SK-N-SH (cell line): ENCODE measurements around the gene C2orf72. TPM values are rescaled to one million over a fixed set of nuclear protein-coding genes. Genes with fewer than 3 reads are reported as not detected.

ENCODE experiments used
- CTCF ChIA-PET: fragments of 300-600, 350-600 bp; formaldehyde crosslinking; extraction: SDS; loops from one replicate; lab custom pipeline; 2021; lab: Yijun Ruan, JAX
- POLR2A ChIA-PET: fragments of 350-600 bp; sonication (Branson Sonifier 250); formaldehyde crosslinking; extraction: SDS; loops from one replicate; lab custom pipeline; 2020; ENCODE audit warnings: antibody characterized with exemption, inconsistent platforms; lab: Yijun Ruan, JAX
- DNase-seq: peaks from one replicate; pipeline ENCODE4 v3.0.0; 2012
- H2AFZ ChIP-seq: fragments of 200-600 bp; sonication (generic); 2 replicates; pipeline ENCODE4 v1.8.1; 2016; ENCODE audit warnings: antibody characterized with exemption, mild to moderate bottlenecking, low read depth
- H3F3A ChIP-seq: fragments of 200-600 bp; sonication (generic); replicated peaks from 2 replicates; pipeline ENCODE3; 2016; ENCODE audit warnings: antibody characterized with exemption, mild to moderate bottlenecking; ENCODE audit not compliant: insufficient read depth
- H3K27ac ChIP-seq, 2 experiments: fragments of 200-500 bp in 1 of 2; fragments of 200-600 bp in 1 of 2; sonication (Bioruptor generic) in 1 of 2; sonication (generic), shearing (Covaris generic) in 1 of 2; 2 replicates each; pipeline versions ENCODE4 v1.5.1 to v1.6.1; 2014 to 2016; ENCODE audit warnings: low read depth in 2 of 2, inconsistent platforms in 1 of 2, low read length in 1 of 2, mild to moderate bottlenecking in 1 of 2, mixed read lengths in 1 of 2
- H3K27me3 ChIP-seq: fragments of 200-600 bp; sonication (generic), shearing (Covaris generic); 2 replicates; pipeline ENCODE4 v1.6.1; 2016; ENCODE audit warnings: mixed run types; ENCODE audit not compliant: insufficient read depth
- H3K36me3 ChIP-seq, 2 experiments: fragments of 200-500 bp in 1 of 2; fragments of 200-600 bp in 1 of 2; sonication (Bioruptor generic) in 1 of 2; sonication (generic) in 1 of 2; replicated peaks in 1 of 2; 2 replicates each; pipeline versions ENCODE3 to v1.5.1; 2014 to 2016; ENCODE audit warnings: low read length in 1 of 2, mild to moderate bottlenecking in 1 of 2; ENCODE audit not compliant: insufficient read depth in 2 of 2, control insufficient read depth in 1 of 2
- H3K4me1 ChIP-seq, 2 experiments: fragments of 200-500 bp in 1 of 2; fragments of 200-600 bp in 1 of 2; sonication (Bioruptor generic) in 1 of 2; sonication (generic), shearing (Covaris generic) in 1 of 2; 2 replicates each; pipeline versions ENCODE4 v1.5.1 to v1.6.1; 2014 to 2016; ENCODE audit warnings: low read depth in 1 of 2, low read length in 1 of 2, mixed run types in 1 of 2; ENCODE audit not compliant: insufficient read depth in 2 of 2, control insufficient read depth in 1 of 2
- H3K4me2 ChIP-seq: fragments of 200-600 bp; sonication (generic), shearing (Covaris generic); 2 replicates; pipeline ENCODE4 v1.6.1; 2017; ENCODE audit warnings: mixed run types
- H3K4me3 ChIP-seq, 2 experiments: fragments of 200-500 bp in 1 of 2; fragments of 200-600 bp in 1 of 2; sonication (Bioruptor generic) in 1 of 2; sonication (generic), shearing (Covaris generic) in 1 of 2; 2 replicates each; pipeline versions ENCODE4 v1.5.1 to v1.8.1; 2014 to 2016; ENCODE audit warnings: low read depth in 2 of 2, inconsistent platforms in 1 of 2, low read length in 1 of 2, mild to moderate bottlenecking in 1 of 2, mixed read lengths in 1 of 2, moderate library complexity in 1 of 2
- H3K79me2 ChIP-seq: fragments of 200-600 bp; sonication (generic); 2 replicates; pipeline ENCODE4 v1.8.1; 2017; ENCODE audit warnings: mild to moderate bottlenecking; ENCODE audit not compliant: insufficient read depth
- H3K9ac ChIP-seq: fragments of 200-600 bp; sonication (generic); 2 replicates; pipeline ENCODE4 v1.6.1; 2017; ENCODE audit warnings: mixed run types
- H3K9me2 ChIP-seq: fragments of 200-600 bp; sonication (generic); 2 replicates; pipeline ENCODE4 v1.6.1; 2017; ENCODE audit warnings: mixed run types
- H3K9me3 ChIP-seq: fragments of 200-600 bp; sonication (generic); 2 replicates; pipeline ENCODE4 v1.6.1; 2017; ENCODE audit warnings: mixed run types, mild to moderate bottlenecking, moderate library complexity
- H4K20me1 ChIP-seq: fragments of 200-600 bp; sonication (generic); 2 replicates; pipeline ENCODE4 v1.6.1; 2017; ENCODE audit warnings: mild to moderate bottlenecking, mixed run types; ENCODE audit not compliant: insufficient read depth
- ELF1 ChIP-seq: IDR thresholded peaks from 2 replicates; pipeline ENCODE4 v1.4.0; 2012
- EP300 ChIP-seq, 2 experiments: IDR thresholded peaks; 2 replicates each; pipeline versions ENCODE4 v1.4.0 to v1.6.1; 2012; ENCODE audit warnings: borderline replicate concordance in 1 of 2, low read depth in 1 of 2, low read length in 1 of 2
- EZH2phosphoT487 ChIP-seq: fragments of 200-600 bp; sonication (generic); IDR thresholded peaks from 2 replicates; pipeline ENCODE4 v1.6.1; 2017; ENCODE audit warnings: low read depth, mixed run types, mild to moderate bottlenecking, antibody characterized with exemption, moderate library complexity, borderline replicate concordance
- FOSL2 ChIP-seq: IDR thresholded peaks from 2 replicates; pipeline ENCODE4 v1.4.0; 2012; ENCODE audit warnings: low read depth, mild to moderate bottlenecking, moderate library complexity, borderline replicate concordance
- FOXJ3 ChIP-seq: sonication (generic); formaldehyde crosslinking; IDR thresholded peaks from 2 replicates; pipeline ENCODE4 v1.5.1; 2020; ENCODE audit warnings: mild to moderate bottlenecking, missing genetic modification reagents
- JUND ChIP-seq: IDR thresholded peaks from 2 replicates; pipeline ENCODE4 v1.4.0; 2012
- NFIC ChIP-seq: IDR thresholded peaks from 2 replicates; pipeline ENCODE4 v1.4.0; 2012; ENCODE audit warnings: borderline replicate concordance
- RXRA ChIP-seq: IDR thresholded peaks from 2 replicates; pipeline ENCODE4 v1.4.0; 2012; ENCODE audit warnings: low read depth, mild to moderate bottlenecking, borderline replicate concordance
- SIN3A ChIP-seq: IDR thresholded peaks from 2 replicates; pipeline ENCODE4 v1.6.1; 2012; ENCODE audit warnings: low read depth, mild to moderate bottlenecking, low read length, moderate library complexity, borderline replicate concordance
- SMC3 ChIP-seq: IDR thresholded peaks from 2 replicates; pipeline ENCODE4 v1.6.1; 2012; ENCODE audit warnings: low read depth, low read length, improper control_type of control experiment
- TAF1 ChIP-seq: IDR thresholded peaks from 2 replicates; pipeline ENCODE4 v1.6.1; 2012; ENCODE audit warnings: low read depth, mild to moderate bottlenecking, low read length, moderate library complexity, borderline replicate concordance
- TEAD4 ChIP-seq: IDR thresholded peaks from 2 replicates; pipeline ENCODE4 v1.4.0; 2012; ENCODE audit warnings: mild to moderate bottlenecking, borderline replicate concordance; ENCODE audit not compliant: insufficient read depth
- YY1 ChIP-seq: IDR thresholded peaks from 2 replicates; pipeline ENCODE4 v1.4.0; 2012; ENCODE audit warnings: low read depth, mild to moderate bottlenecking
- WGBS: methylation state at CpG from one replicate; pipeline ENCODE4 v1.1.6; 2017; ENCODE audit warnings: low lambda C conversion rate; 5-methylcytosine and 5-hydroxymethylcytosine counted together
- polyA plus RNA-seq, 3 experiments: library from polyadenylated mRNA; depleted of rRNA; stranded (reverse); fragments of >200 nt; gene quantifications; 2 replicates each; pipeline ENCODE4 v1.2.3, GENCODE V29; 2012
- TF ChIP-seq, protein P1 (sequence below): fragments of 150-350 bp; IDR thresholded peaks from 2 replicates; pipeline ENCODE4 v1.6.1; 2016; ENCODE audit warnings: mild to moderate bottlenecking, low read depth, low read length
- TF ChIP-seq, protein P2 (sequence below): fragments of 200-600 bp; sonication (generic); IDR thresholded peaks from 2 replicates; pipeline ENCODE4 v1.6.1; 2017; ENCODE audit warnings: antibody characterized with exemption, mild to moderate bottlenecking, moderate library complexity
- TF ChIP-seq, protein P3 (sequence below): IDR thresholded peaks from 2 replicates; pipeline ENCODE4 v1.6.1; 2012; ENCODE audit warnings: mild to moderate bottlenecking, low read depth, low read length, moderate library complexity

The C2orf72 gene
- polyA plus RNA-seq, 1 of the 3 experiments (the other 2 are of a cell fraction): 0.35 TPM

DNA sequence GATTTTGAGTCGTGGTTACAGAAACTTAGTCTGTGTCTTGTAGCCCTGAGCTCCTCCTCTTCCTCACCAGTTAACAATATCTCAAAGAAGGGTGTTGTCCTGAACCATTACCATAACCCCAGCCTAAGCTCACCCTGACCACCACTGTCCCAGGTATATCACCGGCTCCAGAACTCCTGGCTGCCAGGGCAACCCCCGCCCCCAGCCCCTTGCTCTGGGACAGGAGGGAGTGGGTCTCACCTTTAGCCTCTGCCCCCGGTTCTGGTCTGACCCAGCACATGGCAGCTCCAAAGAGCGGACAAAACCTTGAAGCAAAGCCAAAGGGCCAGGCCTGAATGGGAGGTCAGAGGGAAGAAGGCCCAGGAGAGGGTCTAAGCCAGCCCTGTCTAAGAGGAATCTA, 13.8 kb downstream of the C2orf72 start:
- CTCF ChIA-PET: interaction anchor here (0.6 to 3.9 kb wide), 7 partner anchors 11 to 227 kb away, joined by 3 to 39 read pairs (median 3); partner anchors contain the start of gene C2orf72
- TF ChIP-seq, protein P1, sequence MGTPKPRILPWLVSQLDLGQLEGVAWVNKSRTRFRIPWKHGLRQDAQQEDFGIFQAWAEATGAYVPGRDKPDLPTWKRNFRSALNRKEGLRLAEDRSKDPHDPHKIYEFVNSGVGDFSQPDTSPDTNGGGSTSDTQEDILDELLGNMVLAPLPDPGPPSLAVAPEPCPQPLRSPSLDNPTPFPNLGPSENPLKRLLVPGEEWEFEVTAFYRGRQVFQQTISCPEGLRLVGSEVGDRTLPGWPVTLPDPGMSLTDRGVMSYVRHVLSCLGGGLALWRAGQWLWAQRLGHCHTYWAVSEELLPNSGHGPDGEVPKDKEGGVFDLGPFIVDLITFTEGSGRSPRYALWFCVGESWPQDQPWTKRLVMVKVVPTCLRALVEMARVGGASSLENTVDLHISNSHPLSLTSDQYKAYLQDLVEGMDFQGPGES: no peak
- no peak for TF ChIP-seq EP300 (IDR thresholded peaks at IDR 0.05; ENCODE audit: borderline replicate concordance in 1 of 2, low read depth in 1 of 2, low read length in 1 of 2)
- TF ChIP-seq SIN3A: no peak
- TF ChIP-seq SMC3: no peak
- no peak for TF ChIP-seq ELF1
- TF ChIP-seq, protein P2, sequence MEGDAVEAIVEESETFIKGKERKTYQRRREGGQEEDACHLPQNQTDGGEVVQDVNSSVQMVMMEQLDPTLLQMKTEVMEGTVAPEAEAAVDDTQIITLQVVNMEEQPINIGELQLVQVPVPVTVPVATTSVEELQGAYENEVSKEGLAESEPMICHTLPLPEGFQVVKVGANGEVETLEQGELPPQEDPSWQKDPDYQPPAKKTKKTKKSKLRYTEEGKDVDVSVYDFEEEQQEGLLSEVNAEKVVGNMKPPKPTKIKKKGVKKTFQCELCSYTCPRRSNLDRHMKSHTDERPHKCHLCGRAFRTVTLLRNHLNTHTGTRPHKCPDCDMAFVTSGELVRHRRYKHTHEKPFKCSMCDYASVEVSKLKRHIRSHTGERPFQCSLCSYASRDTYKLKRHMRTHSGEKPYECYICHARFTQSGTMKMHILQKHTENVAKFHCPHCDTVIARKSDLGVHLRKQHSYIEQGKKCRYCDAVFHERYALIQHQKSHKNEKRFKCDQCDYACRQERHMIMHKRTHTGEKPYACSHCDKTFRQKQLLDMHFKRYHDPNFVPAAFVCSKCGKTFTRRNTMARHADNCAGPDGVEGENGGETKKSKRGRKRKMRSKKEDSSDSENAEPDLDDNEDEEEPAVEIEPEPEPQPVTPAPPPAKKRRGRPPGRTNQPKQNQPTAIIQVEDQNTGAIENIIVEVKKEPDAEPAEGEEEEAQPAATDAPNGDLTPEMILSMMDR: no peak
- no peak for TF ChIP-seq FOXJ3 (CRISPR knock-in tag)
- no peak for TF ChIP-seq TAF1
- no peak for TF ChIP-seq FOSL2
- TF ChIP-seq TEAD4: no peak
- no peak for TF ChIP-seq JUND
- Histone ChIP-seq H2AFZ (no peak overlapping the region), H3K36me3 (no peaks in the 10 kb centered on the region), H3K27ac (no peak overlapping the region), H3K27me3 (no peaks in the 10 kb centered on the region), H3F3A (no peaks in the 10 kb centered on the region), H3K4me2 (no peak overlapping the region), H3K9ac (no peak overlapping the region), H3K9me2 (no peaks in the 10 kb centered on the region), H3K4me3 (no peak overlapping the region), H4K20me1 (no peaks in the 10 kb centered on the region), H3K4me1 (peaks cover 0 to 5% of the 10 kb centered on the region in 2 experiments; a peak in 1 of 4 replicates), H3K9me3 (no peaks in the 10 kb centered on the region), H3K79me2 (no peaks in the 10 kb centered on the region)
- POLR2A ChIA-PET: no interaction called here
- WGBS: 79% methylated on average over 5 of the region's 5 CpGs
- DNase-seq: no peak

DNA sequence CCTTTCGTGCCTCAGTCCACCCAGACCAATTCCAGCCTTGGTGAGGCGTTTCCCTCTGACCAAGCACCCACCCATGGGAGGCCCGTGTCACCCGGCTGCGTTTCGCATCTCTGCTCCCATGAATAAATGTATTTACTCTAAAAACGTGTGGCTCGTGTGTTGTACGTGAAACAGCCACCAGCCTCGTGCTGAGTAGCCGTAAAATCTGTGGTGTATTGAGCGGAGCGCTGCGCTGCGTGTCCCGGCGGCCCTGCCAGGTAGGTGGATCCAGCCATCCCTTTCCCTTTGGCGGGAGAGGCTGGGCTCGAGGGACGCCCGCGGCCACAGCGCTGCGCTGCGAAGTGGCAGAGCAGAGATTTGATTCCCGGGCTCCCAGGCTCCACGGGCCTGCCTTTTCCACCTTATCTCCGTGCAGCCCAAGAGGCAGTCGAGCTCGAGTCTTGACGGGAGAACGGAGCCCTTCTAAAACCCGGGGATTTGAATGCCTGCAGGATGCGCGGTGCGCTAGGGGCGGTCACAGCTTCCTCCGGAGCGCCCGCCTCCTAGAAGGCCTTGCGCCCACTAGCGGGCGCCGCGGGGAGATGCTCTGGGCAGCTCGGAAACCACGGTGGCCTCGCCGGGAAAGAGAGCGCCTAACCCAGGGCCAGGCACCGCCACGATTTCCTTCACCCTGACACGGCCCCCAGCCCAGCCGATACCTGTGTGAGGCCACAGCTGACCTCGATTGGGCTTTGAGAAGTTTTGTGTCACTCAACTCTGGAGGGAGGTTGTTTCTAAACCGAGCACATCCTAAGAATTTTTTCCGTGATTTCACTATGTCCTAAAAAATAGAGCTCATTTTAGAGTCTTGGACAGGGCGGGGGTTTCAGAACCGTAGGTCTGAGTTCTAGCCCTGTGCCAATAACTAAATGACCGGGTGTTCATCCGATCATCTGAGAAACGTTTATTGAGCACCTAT, 15.4 kb downstream of the C2orf72 start:
- no peaks in the 10 kb centered on the region for H3K9me2 ChIP-seq
- H3F3A ChIP-seq: no peaks in the 10 kb centered on the region
- peaks cover 0 to 10% of the 10 kb centered on the region in 2 experiments; a peak in 2 of 4 replicates for H3K4me1 ChIP-seq
- peak overlapping the region; percentile 91 for H2AFZ ChIP-seq
- H3K9ac ChIP-seq: peak overlapping the region; percentile 33; the same call in 1 of the 2 replicates
- peaks cover 11% of the 10 kb centered on the region for H3K79me2 ChIP-seq
- H4K20me1 ChIP-seq: no peaks in the 10 kb centered on the region
- peak; percentile 90 for DNase-seq
- ChIA-PET POLR2A (interaction anchor here (0.9 kb wide), 1 partner anchor 228 kb away, joined by 3 read pairs; no protein-coding TSS in a partner anchor), CTCF (interaction anchor here (0.6 to 3.9 kb wide), 50 partner anchors 8 to 459 kb away, joined by 3 to 39 read pairs (median 4); partner anchors contain the start of genes C2orf72 and ITM2C)
- H3K36me3 ChIP-seq: no peaks in the 10 kb centered on the region
- H3K4me2 ChIP-seq: peak overlapping the region; percentile 83
- H3K9me3 ChIP-seq: no peaks in the 10 kb centered on the region
- H3K27me3 ChIP-seq: no peaks in the 10 kb centered on the region
- peak overlapping the region; percentile 60 to 68 for H3K4me3 ChIP-seq
- peak overlapping the region in 1 of 2 experiments; percentile 56; a peak in 2 of 4 replicates for H3K27ac ChIP-seq
- WGBS: 19% methylated on average over 26 of the region's 62 CpGs
- peak; percentile 34; the same call in 1 of the 2 replicates for TF ChIP-seq TAF1
- TF ChIP-seq YY1: peak; percentile 28; the same call in 1 of the 2 replicates
- TF ChIP-seq RXRA: no peak
- 0 out of 2 replicates have a peak, but pooled peaks have one; percentile 13 for TF ChIP-seq SIN3A
- TF ChIP-seq, protein P3, sequence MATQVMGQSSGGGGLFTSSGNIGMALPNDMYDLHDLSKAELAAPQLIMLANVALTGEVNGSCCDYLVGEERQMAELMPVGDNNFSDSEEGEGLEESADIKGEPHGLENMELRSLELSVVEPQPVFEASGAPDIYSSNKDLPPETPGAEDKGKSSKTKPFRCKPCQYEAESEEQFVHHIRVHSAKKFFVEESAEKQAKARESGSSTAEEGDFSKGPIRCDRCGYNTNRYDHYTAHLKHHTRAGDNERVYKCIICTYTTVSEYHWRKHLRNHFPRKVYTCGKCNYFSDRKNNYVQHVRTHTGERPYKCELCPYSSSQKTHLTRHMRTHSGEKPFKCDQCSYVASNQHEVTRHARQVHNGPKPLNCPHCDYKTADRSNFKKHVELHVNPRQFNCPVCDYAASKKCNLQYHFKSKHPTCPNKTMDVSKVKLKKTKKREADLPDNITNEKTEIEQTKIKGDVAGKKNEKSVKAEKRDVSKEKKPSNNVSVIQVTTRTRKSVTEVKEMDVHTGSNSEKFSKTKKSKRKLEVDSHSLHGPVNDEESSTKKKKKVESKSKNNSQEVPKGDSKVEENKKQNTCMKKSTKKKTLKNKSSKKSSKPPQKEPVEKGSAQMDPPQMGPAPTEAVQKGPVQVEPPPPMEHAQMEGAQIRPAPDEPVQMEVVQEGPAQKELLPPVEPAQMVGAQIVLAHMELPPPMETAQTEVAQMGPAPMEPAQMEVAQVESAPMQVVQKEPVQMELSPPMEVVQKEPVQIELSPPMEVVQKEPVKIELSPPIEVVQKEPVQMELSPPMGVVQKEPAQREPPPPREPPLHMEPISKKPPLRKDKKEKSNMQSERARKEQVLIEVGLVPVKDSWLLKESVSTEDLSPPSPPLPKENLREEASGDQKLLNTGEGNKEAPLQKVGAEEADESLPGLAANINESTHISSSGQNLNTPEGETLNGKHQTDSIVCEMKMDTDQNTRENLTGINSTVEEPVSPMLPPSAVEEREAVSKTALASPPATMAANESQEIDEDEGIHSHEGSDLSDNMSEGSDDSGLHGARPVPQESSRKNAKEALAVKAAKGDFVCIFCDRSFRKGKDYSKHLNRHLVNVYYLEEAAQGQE: no peak
- TF ChIP-seq NFIC: no peak
- no peak for TF ChIP-seq EZH2phosphoT487
- TF ChIP-seq ELF1: 0 out of 2 replicates have a peak, but pooled peaks have one; percentile 25
- TF ChIP-seq FOSL2: no peak
